Camera-type eye (tissue), 1 donor: ENCODE data around the gene LRRC19. TPM values are rescaled to one million over a fixed set of nuclear protein-coding genes. Genes with fewer than 3 reads are reported as not detected.

Experiments used
- total RNA-seq: library from RNA; depleted of rRNA; stranded (reverse); fragments of >200 nt; gene quantifications from one replicate; pipeline ENCODE4 v1.2.3, GENCODE V29; 2014

LRRC19 gene
- not detected for total RNA-seq

GRCh38 chr9:27005491-27005890 is at the start of gene LRRC19:
TSS of gene LRRC19 (minus strand) at chr9:27005672. CDS start at chr9:26999694, 5,978 bp downstream.

GRCh38 chr9:26955921-26956859 is 49.3 kb downstream of the LRRC19 start, which contains the start of gene IFT74:
TSS of gene IFT74 (plus strand) at chr9:26956412. CDS start at chr9:26961968, 5,556 bp downstream.

GRCh38 chr9:26946753-26947727 is 58.4 kb downstream of the LRRC19 start, which contains the start of gene PLAA:
TSS of gene PLAA (minus strand) at chr9:26947242. CDS start at chr9:26947045, 197 bp downstream.

Other genes starting within 250 kb of the LRRC19 start
- 26.6 TPM for gene CAAP1, start 112.9 kb downstream of the LRRC19 start, total RNA-seq
- gene PLAA, start 58.4 kb downstream of the LRRC19 start, total RNA-seq = 39.9 TPM
- gene IFT74, start 49.3 kb downstream of the LRRC19 start, total RNA-seq = 40.9 TPM
- gene TEK, start 103.6 kb upstream of the LRRC19 start, total RNA-seq = 20.5 TPM